ENCODE data around the gene ADTRP. TPM values are rescaled to one million over a fixed set of nuclear protein-coding genes. Genes with fewer than 3 reads are reported as not detected.

The ADTRP gene
- total RNA-seq, 4 donors from 2014 or later, result 9.1 to 40.4 (median 21.8) TPM

DNA sequence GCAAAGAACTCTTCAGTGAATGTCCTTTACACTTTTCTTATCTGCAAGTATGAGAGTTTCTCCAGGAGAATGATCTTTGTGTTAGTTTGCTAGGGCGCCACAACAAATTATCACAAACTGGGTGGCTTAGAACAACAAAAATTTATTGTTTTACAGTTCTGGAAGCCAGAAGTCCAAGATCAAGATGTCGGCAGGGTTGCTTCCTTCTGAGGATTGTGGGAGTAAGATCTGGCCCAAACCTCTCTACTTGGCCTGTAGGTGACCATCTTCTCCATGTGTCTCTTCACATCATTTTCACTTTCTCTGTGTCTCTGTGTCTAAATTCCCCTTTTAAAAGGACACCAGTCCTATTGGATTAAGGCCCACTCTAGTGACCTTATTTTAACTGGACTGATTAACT lies 103.0 kb downstream of the ADTRP start:
- DNase-seq (ENCODE audit: low spot score in 2 of 2), result no peak
- WGBS, 2 donors, result 72 to 84% methylated on average over 2 of the region's 2 CpGs
- no peak overlapping the region for H3K4me3 ChIP-seq (ENCODE audit: low read depth, poor library complexity, severe bottlenecking)
- TF ChIP-seq, protein P1, sequence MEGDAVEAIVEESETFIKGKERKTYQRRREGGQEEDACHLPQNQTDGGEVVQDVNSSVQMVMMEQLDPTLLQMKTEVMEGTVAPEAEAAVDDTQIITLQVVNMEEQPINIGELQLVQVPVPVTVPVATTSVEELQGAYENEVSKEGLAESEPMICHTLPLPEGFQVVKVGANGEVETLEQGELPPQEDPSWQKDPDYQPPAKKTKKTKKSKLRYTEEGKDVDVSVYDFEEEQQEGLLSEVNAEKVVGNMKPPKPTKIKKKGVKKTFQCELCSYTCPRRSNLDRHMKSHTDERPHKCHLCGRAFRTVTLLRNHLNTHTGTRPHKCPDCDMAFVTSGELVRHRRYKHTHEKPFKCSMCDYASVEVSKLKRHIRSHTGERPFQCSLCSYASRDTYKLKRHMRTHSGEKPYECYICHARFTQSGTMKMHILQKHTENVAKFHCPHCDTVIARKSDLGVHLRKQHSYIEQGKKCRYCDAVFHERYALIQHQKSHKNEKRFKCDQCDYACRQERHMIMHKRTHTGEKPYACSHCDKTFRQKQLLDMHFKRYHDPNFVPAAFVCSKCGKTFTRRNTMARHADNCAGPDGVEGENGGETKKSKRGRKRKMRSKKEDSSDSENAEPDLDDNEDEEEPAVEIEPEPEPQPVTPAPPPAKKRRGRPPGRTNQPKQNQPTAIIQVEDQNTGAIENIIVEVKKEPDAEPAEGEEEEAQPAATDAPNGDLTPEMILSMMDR (IDR thresholded peaks at IDR 0.05), result no peak
- TF ChIP-seq POLR2A (IDR thresholded peaks at IDR 0.05), result no peak
- intact Hi-C loops (cut with DNase I; ENCODE audit: low total_unique reads), result no loop called here

DNA sequence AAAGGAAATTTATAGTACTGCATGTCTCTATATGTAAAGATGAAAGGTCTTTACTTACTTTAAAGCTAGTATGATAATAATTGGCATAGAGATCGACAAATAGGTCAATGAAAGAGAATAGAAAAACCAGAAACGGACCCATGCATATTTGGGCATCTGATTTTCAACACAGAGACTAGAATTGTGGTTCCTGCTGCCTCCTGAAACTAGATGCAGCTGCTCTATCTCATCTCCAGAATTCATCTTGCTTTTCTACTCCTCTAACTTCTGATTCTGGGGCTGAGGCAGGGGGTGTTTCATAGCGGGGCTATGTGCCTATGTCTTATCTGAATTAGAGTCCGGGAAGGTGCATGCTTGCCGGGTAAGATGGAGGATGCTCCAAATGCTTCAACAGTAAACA lies 105.9 kb downstream of the ADTRP start:
- no peak overlapping the region for H3K4me3 ChIP-seq (ENCODE audit: low read depth, poor library complexity, severe bottlenecking)
- intact Hi-C loops (cut with DNase I; ENCODE audit: low total_unique reads), result no loop called here
- no peak for TF ChIP-seq POLR2A (IDR thresholded peaks at IDR 0.05)
- TF ChIP-seq, protein P1 (IDR thresholded peaks at IDR 0.05), result no peak
- 89% methylated on average over 5 of the region's 5 CpGs for WGBS, 2 donors
- DNase-seq (ENCODE audit: low spot score in 2 of 2), result no peak

DNA sequence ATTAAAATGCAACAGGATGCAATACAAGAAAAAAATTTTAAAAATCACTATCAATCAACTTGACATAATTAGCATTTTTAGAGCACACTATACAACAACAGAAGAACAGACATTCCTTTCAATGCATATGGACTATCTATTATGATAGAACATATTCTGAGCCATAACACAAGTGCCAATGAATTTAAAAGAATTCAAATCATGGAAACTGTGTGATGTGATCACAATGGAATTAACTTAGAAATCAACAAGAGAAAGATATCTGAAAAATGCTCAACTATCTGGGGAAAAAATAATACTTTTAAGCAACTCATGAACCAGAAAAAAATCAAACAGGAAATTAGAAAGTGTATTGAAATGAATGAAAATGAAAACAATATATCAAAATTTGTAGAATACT lies 106.3 kb downstream of the ADTRP start:
- no peak for TF ChIP-seq POLR2A (IDR thresholded peaks at IDR 0.05)
- TF ChIP-seq, protein P1 (IDR thresholded peaks at IDR 0.05), result no peak
- no peak overlapping the region for H3K4me3 ChIP-seq (ENCODE audit: low read depth, poor library complexity, severe bottlenecking)
- intact Hi-C loops (cut with DNase I; ENCODE audit: low total_unique reads), result no loop called here
- no peak for DNase-seq (ENCODE audit: low spot score in 2 of 2)

DNA sequence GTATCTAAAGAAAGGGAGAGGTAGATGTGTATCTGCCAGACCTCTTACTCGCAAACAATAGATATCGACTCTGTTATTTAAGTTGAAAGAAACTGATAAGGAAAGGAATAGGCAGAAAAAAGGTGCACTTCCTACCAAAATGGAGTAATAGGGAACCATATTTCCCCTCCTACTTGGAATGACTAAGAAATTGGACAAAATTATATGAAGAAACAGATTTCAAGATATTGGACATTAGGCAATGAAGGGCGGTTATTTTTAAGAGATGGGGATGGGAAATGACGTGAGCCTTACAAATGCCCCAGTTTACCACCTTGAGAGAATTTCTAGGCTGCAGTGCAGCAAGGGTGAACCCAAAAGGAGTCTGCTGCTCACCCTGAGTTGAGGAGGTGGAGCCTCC lies 108.9 kb downstream of the ADTRP start:
- intact Hi-C loops (cut with DNase I; ENCODE audit: low total_unique reads), result no loop called here
- H3K4me3 ChIP-seq (ENCODE audit: low read depth, poor library complexity, severe bottlenecking), result no peak overlapping the region
- TF ChIP-seq, protein P1 (IDR thresholded peaks at IDR 0.05), result no peak
- TF ChIP-seq POLR2A (IDR thresholded peaks at IDR 0.05), result no peak
- DNase-seq (ENCODE audit: low spot score in 2 of 2), result no peak
- 95 to 98% methylated on average over 4 of the region's 4 CpGs for WGBS, 2 donors

DNA sequence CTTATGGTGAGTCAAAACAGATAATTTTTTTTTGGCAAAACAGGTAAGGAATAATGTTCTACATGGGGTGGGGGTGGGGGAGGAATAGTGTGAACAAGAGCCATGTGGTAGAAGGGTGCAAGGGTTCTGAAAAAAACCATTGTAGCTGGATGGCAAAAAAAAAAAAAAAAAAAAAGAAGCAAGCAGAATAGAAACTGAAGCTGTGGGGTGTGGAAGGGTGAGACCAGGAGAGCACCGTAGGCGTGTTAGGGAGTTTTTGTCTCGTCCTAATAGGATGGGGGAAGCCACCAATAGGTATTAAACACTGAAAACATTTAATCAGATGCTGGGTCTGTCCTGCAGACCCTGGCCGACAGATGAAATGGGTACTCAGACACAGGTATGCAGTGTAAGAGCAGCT lies 110.1 kb downstream of the ADTRP start:
- no peak overlapping the region for H3K4me3 ChIP-seq (ENCODE audit: low read depth, poor library complexity, severe bottlenecking)
- no peak for TF ChIP-seq POLR2A (IDR thresholded peaks at IDR 0.05)
- TF ChIP-seq, protein P1 (IDR thresholded peaks at IDR 0.05), result no peak
- 76 to 77% methylated on average over 4 of the region's 4 CpGs for WGBS, 2 donors
- no peak for DNase-seq (ENCODE audit: low spot score in 2 of 2)
- intact Hi-C loops (cut with DNase I; ENCODE audit: low total_unique reads), result no loop called here

DNA sequence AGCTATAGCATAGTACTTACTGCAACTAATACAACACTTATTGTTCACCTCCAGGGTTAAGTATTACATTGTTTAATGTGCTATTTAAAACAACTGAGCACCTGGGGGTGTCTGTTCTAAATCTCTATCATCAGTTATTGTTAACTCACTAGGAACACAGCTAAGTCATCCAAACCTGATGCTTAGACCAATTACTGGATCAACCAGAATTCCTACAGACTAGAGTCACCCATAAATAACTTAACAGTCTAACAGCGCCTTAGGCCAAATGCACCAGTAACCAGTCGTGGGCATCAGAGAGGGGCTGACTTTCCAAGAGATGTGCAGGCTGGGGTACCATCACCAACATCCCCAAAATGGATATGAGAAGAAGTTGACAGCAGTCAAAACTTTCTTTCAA lies 110.7 kb downstream of the ADTRP start:
- intact Hi-C loops (cut with DNase I; ENCODE audit: low total_unique reads), result no loop called here
- H3K4me3 ChIP-seq (ENCODE audit: low read depth, poor library complexity, severe bottlenecking), result no peak overlapping the region
- TF ChIP-seq, protein P1 (IDR thresholded peaks at IDR 0.05), result no peak
- TF ChIP-seq POLR2A (IDR thresholded peaks at IDR 0.05), result no peak
- 61 to 81% methylated on average over 2 of the region's 2 CpGs for WGBS, 2 donors
- DNase-seq (ENCODE audit: low spot score in 2 of 2), result no peak

Data from lower leg skin (tissue), 4 donors.